H9 (cell line): ENCODE results near the gene MSI2. TPM values are rescaled to one million over a fixed set of nuclear protein-coding genes. Genes with fewer than 3 reads are reported as not detected.

ENCODE experiments used
- DNase-seq: peaks from one replicate; pipeline ENCODE4 v3.0.0-alpha.2; 2017
- H2AFZ ChIP-seq: one replicate; pipeline ENCODE4 v1.6.1; 2013; ENCODE audit warnings: mild to moderate bottlenecking, low read length, control low read depth, moderate library complexity
- H2AK5ac ChIP-seq: 2 replicates; pipeline ENCODE4 v1.6.1; 2013; ENCODE audit warnings: low read length, control low read depth, mixed read lengths; ENCODE audit not compliant: insufficient read length
- H2BK120ac ChIP-seq: one replicate; pipeline ENCODE4 v1.6.1; 2013; ENCODE audit warnings: low read depth, mild to moderate bottlenecking, low read length, control low read depth, inconsistent platforms; ENCODE audit not compliant: poor library complexity, severe bottlenecking
- H2BK12ac ChIP-seq: 2 replicates; pipeline ENCODE4 v1.6.1; 2013; ENCODE audit warnings: low read length, control low read depth, mixed read lengths, low read depth; ENCODE audit not compliant: insufficient read length
- H2BK15ac ChIP-seq: 2 replicates; pipeline ENCODE4 v1.6.1; 2013; ENCODE audit warnings: low read depth, low read length, control low read depth
- H2BK20ac ChIP-seq: one replicate; pipeline ENCODE4 v1.6.1; 2013; ENCODE audit warnings: low read depth, mild to moderate bottlenecking, low read length, control low read depth, inconsistent platforms; ENCODE audit not compliant: poor library complexity, severe bottlenecking
- H2BK5ac ChIP-seq: 2 replicates; pipeline ENCODE4 v1.6.1; 2013; ENCODE audit warnings: low read length, control low read depth, mixed read lengths; ENCODE audit not compliant: insufficient read length
- H3K14ac ChIP-seq: 2 replicates; pipeline ENCODE4 v1.6.1; 2013; ENCODE audit warnings: low read length, control low read depth; ENCODE audit not compliant: insufficient read depth
- H3K18ac ChIP-seq: 2 replicates; pipeline ENCODE4 v1.6.1; 2013; ENCODE audit warnings: low read depth, mild to moderate bottlenecking, mixed read lengths, low read length, control low read depth; ENCODE audit not compliant: insufficient read length
- H3K23ac ChIP-seq: 2 replicates; pipeline ENCODE4 v1.6.1; 2013; ENCODE audit warnings: low read length, control low read depth, mixed read lengths, low read depth; ENCODE audit not compliant: insufficient read length
- H3K23me2 ChIP-seq: 2 replicates; pipeline ENCODE4 v1.6.1; 2013; ENCODE audit warnings: low read depth, mild to moderate bottlenecking, mixed read lengths, low read length, control low read depth; ENCODE audit not compliant: insufficient read length, poor library complexity, severe bottlenecking
- H3K27ac ChIP-seq: 2 replicates; pipeline ENCODE4 v1.5.1; 2013; ENCODE audit warnings: low read length, control low read depth, mixed read lengths, low read depth; ENCODE audit not compliant: insufficient read length
- H3K27me3 ChIP-seq: 2 replicates; pipeline ENCODE4 v1.6.1; 2013; ENCODE audit warnings: low read length, control low read depth, inconsistent platforms; ENCODE audit not compliant: insufficient read depth
- H3K4ac ChIP-seq: 2 replicates; pipeline ENCODE4 v1.6.1; 2013; ENCODE audit warnings: low read depth, mild to moderate bottlenecking, control low read depth, inconsistent platforms, low read length, moderate library complexity
- H3K4me1 ChIP-seq: 2 replicates; pipeline ENCODE4 v1.6.1; 2013; ENCODE audit warnings: low read length, control low read depth, inconsistent platforms; ENCODE audit not compliant: insufficient read depth
- H3K4me2 ChIP-seq: 2 replicates; pipeline ENCODE4 v1.6.1; 2013; ENCODE audit warnings: low read length, control low read depth, mixed read lengths; ENCODE audit not compliant: insufficient read length, insufficient read depth
- H3K56ac ChIP-seq: 2 replicates; pipeline ENCODE4 v1.6.1; 2013; ENCODE audit warnings: low read depth, mild to moderate bottlenecking, mixed read lengths, low read length, control low read depth; ENCODE audit not compliant: insufficient read length
- H3K79me1 ChIP-seq: 2 replicates; pipeline ENCODE4 v1.6.1; 2013; ENCODE audit warnings: low read depth, mild to moderate bottlenecking, moderate library complexity, low read length, control low read depth, inconsistent platforms; ENCODE audit not compliant: insufficient read depth, poor library complexity, severe bottlenecking
- H3K79me2 ChIP-seq: 2 replicates; pipeline ENCODE4 v1.6.1; 2013; ENCODE audit warnings: low read length, control low read depth, inconsistent platforms; ENCODE audit not compliant: insufficient read depth
- H3K9ac ChIP-seq: 2 replicates; pipeline ENCODE4 v1.6.1; 2013; ENCODE audit warnings: low read length, control low read depth, mixed read lengths; ENCODE audit not compliant: insufficient read length; ENCODE audit errors: extremely low read depth
- H3K9me3 ChIP-seq: one replicate; pipeline ENCODE4 v1.6.1; 2013; ENCODE audit warnings: low read depth, low read length, inconsistent platforms; ENCODE audit not compliant: control insufficient read depth
- H3T11ph ChIP-seq: one replicate; pipeline ENCODE4 v1.6.1; 2013; ENCODE audit warnings: mild to moderate bottlenecking, low read length, control low read depth, inconsistent platforms
- H4K20me1 ChIP-seq: one replicate; pipeline ENCODE4 v1.6.1; 2013; ENCODE audit not compliant: control insufficient read depth, insufficient read length, insufficient read depth
- H4K5ac ChIP-seq: 2 replicates; pipeline ENCODE4 v1.6.1; 2013; ENCODE audit warnings: low read depth, mild to moderate bottlenecking, mixed read lengths, low read length, control low read depth; ENCODE audit not compliant: insufficient read length
- H4K8ac ChIP-seq: replicated peaks from 2 replicates; pipeline ENCODE4 v1.6.1; 2013; ENCODE audit warnings: low read length, control low read depth, mixed read lengths, low read depth; ENCODE audit not compliant: insufficient read length
- H4K91ac ChIP-seq: 2 replicates; pipeline ENCODE4 v1.6.1; 2013; ENCODE audit warnings: low read depth, mild to moderate bottlenecking, moderate library complexity, mixed read lengths, low read length, control low read depth; ENCODE audit not compliant: insufficient read length
- H3K27ac Mint-ChIP-seq, 3 experiments: 2 replicates in 2 of 3; 3 replicates in 1 of 3; pipeline ENCODE4 v1.8.0; 2020 to 2021; ENCODE audit warnings: mixed read lengths in 3 of 3, mild to moderate bottlenecking in 1 of 3, moderate library complexity in 1 of 3
- H3K27me3 Mint-ChIP-seq: 2 replicates; pipeline ENCODE4 v1.8.0; 2021; ENCODE audit warnings: low read depth, mild to moderate bottlenecking, moderate library complexity, mixed read lengths
- H3K36me3 Mint-ChIP-seq, 3 experiments: 2 replicates in 2 of 3; 3 replicates in 1 of 3; pipeline ENCODE4 v1.8.0; 2020 to 2021; ENCODE audit warnings: low read depth in 3 of 3, mixed read lengths in 3 of 3; ENCODE audit not compliant: insufficient read depth in 1 of 3
- H3K4me1 Mint-ChIP-seq, 2 experiments: 2 replicates each; pipeline ENCODE4 v1.8.0; 2020; ENCODE audit warnings: mixed read lengths in 2 of 2
- H3K4me3 Mint-ChIP-seq, 2 experiments: 2 replicates in 1 of 2; 3 replicates in 1 of 2; pipeline ENCODE4 v1.8.0; 2020 to 2021; ENCODE audit warnings: mild to moderate bottlenecking in 2 of 2, mixed read lengths in 2 of 2, moderate library complexity in 1 of 2
- H3K9me3 Mint-ChIP-seq, 2 experiments: 2 replicates in 1 of 2; 3 replicates in 1 of 2; pipeline ENCODE4 v1.8.0; 2020; ENCODE audit warnings: mild to moderate bottlenecking in 2 of 2, mixed read lengths in 2 of 2, moderate library complexity in 1 of 2
- WGBS: extraction: QIAGEN DNeasy Blood & Tissue Kit; methylation state at CpG from one replicate; pipeline ENCODE4 v1.1.7; 2013; ENCODE audit warnings: missing lambda C conversion rate, low lambda C conversion rate, mixed read lengths; ENCODE audit not compliant: insufficient read length; ENCODE audit errors: extremely low coverage; 5-methylcytosine and 5-hydroxymethylcytosine counted together
- total RNA-seq: library from RNA; stranded (reverse); gene quantifications from 2 replicates; pipeline ENCODE4 v1.2.1, GENCODE V29; 2021
- TF ChIP-seq, protein P1 (sequence below): fragments of 200-600 bp; sonication (generic); conservative IDR thresholded peaks from 3 replicates; pipeline ENCODE4 v1.8.0; 2021; ENCODE audit warnings: antibody characterized with exemption, mild to moderate bottlenecking

Gene MSI2
- total RNA-seq, 1 experiment from 2014 or later: 98.5 TPM

DNA sequence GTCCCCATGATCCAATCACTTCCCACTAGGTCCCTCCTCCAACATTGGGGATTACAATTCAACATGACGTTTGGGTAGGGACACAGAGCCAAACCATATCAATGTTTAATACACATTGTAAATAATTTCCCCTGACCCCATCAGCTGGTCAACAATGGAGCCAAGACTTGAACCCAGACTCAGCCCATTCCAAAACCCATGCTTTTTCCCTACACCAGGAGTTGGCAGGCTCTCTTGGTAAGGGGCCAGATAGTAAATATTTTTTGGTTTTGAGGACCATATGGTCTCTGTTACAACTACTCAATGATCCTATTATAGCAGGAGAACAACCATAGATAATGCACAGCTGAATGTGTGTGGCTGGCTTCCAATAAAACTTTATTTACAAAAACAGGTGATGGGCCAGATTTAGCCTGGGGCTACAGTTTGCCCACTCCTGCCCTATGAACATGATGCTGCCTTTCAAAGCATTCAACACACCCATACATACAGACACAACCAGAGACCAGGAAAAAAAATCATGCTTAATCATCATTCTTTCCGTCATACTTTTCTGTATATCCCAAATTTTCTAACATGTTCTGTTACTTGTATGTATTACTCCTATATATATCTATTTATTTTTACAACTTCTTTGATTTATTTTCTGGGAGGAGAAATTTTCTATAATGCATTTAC, 22.1 kb upstream of the MSI2 start:
- Histone ChIP-seq H3K4me1 (peaks cover 6% of the 10 kb centered on the region; the same call in 1 of the 2 replicates), H2AK5ac (no peak overlapping the region), H2BK12ac (no peak overlapping the region), H3K14ac (no peak overlapping the region), H3K18ac (no peak overlapping the region), H3K79me2 (no peaks in the 10 kb centered on the region), H3K23me2 (no peaks in the 10 kb centered on the region), H2BK120ac (no peak overlapping the region), H3K9ac (no peak overlapping the region), H3K23ac (no peak overlapping the region), H3K79me1 (no peaks in the 10 kb centered on the region), H3K27me3 (no peaks in the 10 kb centered on the region), H2BK5ac (no peak overlapping the region), H4K8ac (no peak overlapping the region), H4K91ac (no peak overlapping the region), H2BK15ac (no peak overlapping the region), H2BK20ac (no peak overlapping the region), H3K9me3 (no peaks in the 10 kb centered on the region), H4K20me1 (no peaks in the 10 kb centered on the region), H3K56ac (no peak overlapping the region), H3K4ac (no peak overlapping the region), H3K4me2 (no peak overlapping the region), H3K27ac (no peak overlapping the region), H2AFZ (no peak overlapping the region), H4K5ac (no peak overlapping the region), H3T11ph (no peak overlapping the region)
- Mint-ChIP-seq H3K27ac (peak overlapping the region in 2 of 3 experiments; percentile 24 to 65; a peak in 1 of 7 replicates), H3K27me3 (no peaks in the 10 kb centered on the region), H3K4me3 (no peak overlapping the region), H3K9me3 (no peaks in the 10 kb centered on the region; a peak in 2 of 5 replicates), H3K36me3 (no peaks in the 10 kb centered on the region), H3K4me1 (peaks cover 26 to 27% of the 10 kb centered on the region in 2 experiments)
- DNase-seq: no peak
- TF ChIP-seq, protein P1, sequence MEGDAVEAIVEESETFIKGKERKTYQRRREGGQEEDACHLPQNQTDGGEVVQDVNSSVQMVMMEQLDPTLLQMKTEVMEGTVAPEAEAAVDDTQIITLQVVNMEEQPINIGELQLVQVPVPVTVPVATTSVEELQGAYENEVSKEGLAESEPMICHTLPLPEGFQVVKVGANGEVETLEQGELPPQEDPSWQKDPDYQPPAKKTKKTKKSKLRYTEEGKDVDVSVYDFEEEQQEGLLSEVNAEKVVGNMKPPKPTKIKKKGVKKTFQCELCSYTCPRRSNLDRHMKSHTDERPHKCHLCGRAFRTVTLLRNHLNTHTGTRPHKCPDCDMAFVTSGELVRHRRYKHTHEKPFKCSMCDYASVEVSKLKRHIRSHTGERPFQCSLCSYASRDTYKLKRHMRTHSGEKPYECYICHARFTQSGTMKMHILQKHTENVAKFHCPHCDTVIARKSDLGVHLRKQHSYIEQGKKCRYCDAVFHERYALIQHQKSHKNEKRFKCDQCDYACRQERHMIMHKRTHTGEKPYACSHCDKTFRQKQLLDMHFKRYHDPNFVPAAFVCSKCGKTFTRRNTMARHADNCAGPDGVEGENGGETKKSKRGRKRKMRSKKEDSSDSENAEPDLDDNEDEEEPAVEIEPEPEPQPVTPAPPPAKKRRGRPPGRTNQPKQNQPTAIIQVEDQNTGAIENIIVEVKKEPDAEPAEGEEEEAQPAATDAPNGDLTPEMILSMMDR: no peak
- no CpG with 5 or more reads among the region's 2 CpGs for WGBS
